Measurements from ENCODE around the gene ENPEP. TPM values are rescaled to one million over a fixed set of nuclear protein-coding genes. Genes with fewer than 3 reads are reported as not detected.

The ENPEP gene
- total RNA-seq, 4 donors from 2014 or later: 0.30 to 1.6 (median 0.86) TPM

- Histone ChIP-seq H3K4me3 (no peak overlapping the region), H3K27ac (no peak overlapping the region), H3K9me3 (peaks cover 0 to 7% (median 0%) of the 10 kb centered on the region in 3 donors), H3K36me3 (no peaks in the 10 kb centered on the region), H3K4me1 (peaks cover 0 to 47% (median 3%) of the 10 kb centered on the region in 3 donors), H3K27me3 (peaks cover 9 to 100% (median 35%) of the 10 kb centered on the region in 4 donors)
- no peak for DNase-seq
- TF ChIP-seq CTCF (IDR thresholded peaks at IDR 0.05) (no peak), POLR2A (IDR thresholded peaks at IDR 0.05) (no peak)
- intact Hi-C loops (cut with DNase I): no loop called here
- 35 to 38% methylated on average over 26 to 27 of the region's 27 CpGs for WGBS, 2 donors
These were observed 138.4 kb downstream of the ENPEP start for GRCh38 chr4:110614173-110614963.

Small RNA genes lying within 50 kb of the gene (small RNA-seq; reads per million reads assigned to genes)
- gene RF00494: 0 reads per million in 4 donors

Other genes starting within 250 kb of the ENPEP start
- gene PITX2, start 146.9 kb downstream of the ENPEP start, total RNA-seq: 1 to 10 TPM in 2 of 4 donors, under 1 TPM in 1, not detected in 1; 0.66 to 4.8 (median 1.5) TPM

Data from esophagus squamous epithelium (tissue), 5 donors.